Kidney epithelial cell (primary cell): ENCODE measurements around the gene TOP2A. TPM values are rescaled to one million over a fixed set of nuclear protein-coding genes. Genes with fewer than 3 reads are reported as not detected.
A peak's percentile ranks its signal among the peaks of the same experiment; 100 is the strongest.
"Not testable (repeated sequence)": the region's sequence is repeated elsewhere in the genome, so short reads cannot be mapped to it uniquely, and the experiment has no call there.

Experiments used
- DNase-seq: peaks from one replicate; pipeline ENCODE4 v3.0.0-alpha.2; 2010; ENCODE audit warnings: low read depth
- H3K27me3 ChIP-seq: 2 replicates; pipeline ENCODE4 v1.6.0; 2011; ENCODE audit warnings: low read length; ENCODE audit not compliant: control insufficient read depth, insufficient read depth
- H3K36me3 ChIP-seq: 2 replicates; pipeline ENCODE4 v1.5.1; 2011; ENCODE audit warnings: low read length; ENCODE audit not compliant: control insufficient read depth, insufficient read depth
- H3K4me3 ChIP-seq: 2 replicates; pipeline ENCODE4 v1.5.1; 2011; ENCODE audit warnings: low read depth, mild to moderate bottlenecking, control low read depth, low read length
- CTCF ChIP-seq: IDR thresholded peaks from 2 replicates; pipeline ENCODE4 v1.5.1; 2011; ENCODE audit warnings: mild to moderate bottlenecking, moderate library complexity, low read length, control low read depth, inconsistent platforms; ENCODE audit not compliant: insufficient read depth, poor library complexity, severe bottlenecking
- total RNA-seq: library from RNA; depleted of rRNA; stranded (reverse); fragments of >200 nt; gene quantifications from 2 replicates; pipeline ENCODE4 v1.2.3, GENCODE V29; 2015

The TOP2A gene
- total RNA-seq, 1 donor from 2014 or later, result 17.4 TPM

GRCh38 chr17:40417258-40417608 lies 463 bp downstream of the TOP2A start:
- Histone ChIP-seq H3K4me3 (peak overlapping the region; percentile 88), H3K36me3 (no peaks in the 10 kb centered on the region), H3K27me3 (no peaks in the 10 kb centered on the region)
- no peak for DNase-seq
- TF ChIP-seq CTCF, result peak; percentile 15

- Histone ChIP-seq H3K27me3 (no peaks in the 10 kb centered on the region), H3K36me3 (no peaks in the 10 kb centered on the region), H3K4me3 (peak overlapping the region; percentile 88)
- no peak for DNase-seq
- TF ChIP-seq CTCF, result no peak
Observed at GRCh38 chr17:40416671-40417070, 1.0 kb downstream of the TOP2A start.

GRCh38 chr17:40415390-40415789 lies 2.3 kb downstream of the TOP2A start:
- TF ChIP-seq CTCF, result peak; percentile 50
- Histone ChIP-seq H3K27me3 (no peaks in the 10 kb centered on the region), H3K4me3 (no peak overlapping the region), H3K36me3 (no peaks in the 10 kb centered on the region)
- no peak for DNase-seq

GRCh38 chr17:40414312-40414711 lies 3.4 kb downstream of the TOP2A start:
- not testable (repeated sequence) for DNase-seq, H3K4me3 ChIP-seq, H3K27me3 ChIP-seq, H3K36me3 ChIP-seq

GRCh38 chr17:40412880-40413279 lies 4.8 kb downstream of the TOP2A start:
- Histone ChIP-seq H3K4me3 (no peak overlapping the region), H3K27me3 (no peaks in the 10 kb centered on the region), H3K36me3 (no peaks in the 10 kb centered on the region)
- no peak for DNase-seq
- no peak for TF ChIP-seq CTCF

- no peaks in the 10 kb centered on the region for H3K27me3 ChIP-seq
- DNase-seq, result no peak
- no peak overlapping the region for H3K4me3 ChIP-seq
- TF ChIP-seq CTCF, result no peak
- H3K36me3 ChIP-seq, result no peaks in the 10 kb centered on the region
Observed at GRCh38 chr17:40411821-40412220, 5.9 kb downstream of the TOP2A start.

- H3K36me3 ChIP-seq, result no peaks in the 10 kb centered on the region
- TF ChIP-seq CTCF, result no peak
- no peaks in the 10 kb centered on the region for H3K27me3 ChIP-seq
- H3K4me3 ChIP-seq, result no peak overlapping the region
- no peak for DNase-seq
Observed at GRCh38 chr17:40410082-40410481, 7.6 kb downstream of the TOP2A start.

- not testable (repeated sequence) for H3K4me3 ChIP-seq, DNase-seq, H3K36me3 ChIP-seq, H3K27me3 ChIP-seq
Observed at GRCh38 chr17:40409540-40409939, 8.2 kb downstream of the TOP2A start.
